GM10266 (cell line): ENCODE measurements around the gene ROBO2.

ENCODE experiments used
- DNase-seq: peaks from one replicate; pipeline ENCODE4 v3.0.0; 2012; ENCODE audit errors: extremely low spot score
- CTCF ChIP-seq: IDR thresholded peaks from 2 replicates; pipeline ENCODE4 v1.5.1; 2012; ENCODE audit warnings: mild to moderate bottlenecking, low read depth; ENCODE audit not compliant: control insufficient read depth, insufficient read depth; ENCODE audit errors: missing control alignments

ROBO2 gene

GRCh38 chr3:77489216-77489615 is 449.3 kb downstream of the ROBO2 start:
- DNase-seq = no peak
- TF ChIP-seq CTCF = no peak

- no peak for TF ChIP-seq CTCF
- DNase-seq = no peak
Observed at GRCh38 chr3:77491961-77492360, 452.1 kb downstream of the ROBO2 start.

GRCh38 chr3:77500721-77501120 is 460.8 kb downstream of the ROBO2 start:
- TF ChIP-seq CTCF = no peak
- DNase-seq = no peak

GRCh38 chr3:77506384-77506783 is 466.5 kb downstream of the ROBO2 start:
- TF ChIP-seq CTCF = no peak
- DNase-seq = no peak

- TF ChIP-seq CTCF = no peak
Observed at GRCh38 chr3:77513542-77513941, 473.6 kb downstream of the ROBO2 start.

GRCh38 chr3:77514766-77515165 is 474.9 kb downstream of the ROBO2 start:
- DNase-seq = no peak
- no peak for TF ChIP-seq CTCF

More at GRCh38 chr3:77513542-77513941, 473.6 kb downstream of the ROBO2 start:
- DNase-seq = no peak

GRCh38 chr3:77524463-77524862 is 484.6 kb downstream of the ROBO2 start:
- no peak for TF ChIP-seq CTCF
- DNase-seq = no peak
